GM18951 (cell line): ENCODE data around the gene NAA25.

Source experiments
- POLR2A ChIP-seq: IDR thresholded peaks from 4 replicates; pipeline ENCODE4 v1.6.1; 2011; ENCODE audit warnings: mild to moderate bottlenecking; ENCODE audit not compliant: insufficient read length, insufficient read depth; ENCODE audit errors: extremely low read depth
- in situ Hi-C: fragments of 300-500 bp; cut with MboI; formaldehyde crosslinking; loops from one replicate; pipeline ENCODE4 v1.12.0; 2022; ENCODE audit warnings: low sequenced_read_pairs, mixed read lengths, inconsistent platforms; ENCODE audit not compliant: unreplicated experiment

NAA25 gene

DNA sequence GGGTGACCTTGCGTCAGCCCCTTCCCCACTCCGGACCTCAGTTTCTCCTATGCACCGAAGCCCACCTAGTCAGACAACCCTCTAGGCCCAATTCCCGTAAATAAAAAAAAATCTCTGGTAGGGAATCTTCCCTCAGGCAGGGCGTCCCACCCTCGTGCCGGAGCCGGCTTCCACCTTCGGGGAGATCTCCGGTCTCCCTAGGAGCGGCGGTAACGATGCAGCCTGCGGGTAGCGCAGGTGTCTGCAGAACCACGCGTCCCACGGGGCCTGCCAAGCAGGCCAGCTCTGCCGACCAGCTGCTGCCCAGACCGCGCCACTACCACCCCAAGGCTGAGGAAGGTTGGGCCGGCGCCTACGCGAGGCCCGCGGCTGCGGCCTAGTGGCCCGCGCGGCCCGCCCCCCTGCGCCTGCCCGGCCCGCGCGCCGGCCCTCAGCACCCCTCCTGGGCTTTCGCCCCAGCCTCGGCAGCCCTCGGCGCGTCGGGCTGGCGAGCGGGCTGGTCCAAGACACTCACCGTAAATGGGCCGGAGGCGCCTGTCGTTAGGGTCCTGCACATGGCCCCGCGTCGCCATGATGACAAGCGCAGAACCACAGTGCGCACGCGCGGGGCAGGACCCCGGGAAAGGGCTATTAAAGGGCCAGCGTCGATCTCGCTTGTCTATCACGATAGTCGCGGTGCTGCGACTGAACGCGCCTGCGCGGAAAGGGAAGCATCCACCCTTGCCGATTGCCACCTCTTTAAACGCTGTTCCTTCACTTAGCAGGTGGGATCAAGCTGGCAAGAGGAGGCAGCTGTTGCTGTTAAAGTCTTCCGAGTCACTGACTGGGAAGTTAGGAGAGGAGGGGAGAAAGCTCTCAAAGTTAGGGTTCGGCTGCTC, at the start of gene NAA25:
NAA25 (minus strand) TSS at position 582 of the 878 bp plus-strand sequence; CDS start at position 572, 10 bp downstream.
- peak; percentile 80 for TF ChIP-seq POLR2A
- in situ Hi-C loops = no loop called here

DNA sequence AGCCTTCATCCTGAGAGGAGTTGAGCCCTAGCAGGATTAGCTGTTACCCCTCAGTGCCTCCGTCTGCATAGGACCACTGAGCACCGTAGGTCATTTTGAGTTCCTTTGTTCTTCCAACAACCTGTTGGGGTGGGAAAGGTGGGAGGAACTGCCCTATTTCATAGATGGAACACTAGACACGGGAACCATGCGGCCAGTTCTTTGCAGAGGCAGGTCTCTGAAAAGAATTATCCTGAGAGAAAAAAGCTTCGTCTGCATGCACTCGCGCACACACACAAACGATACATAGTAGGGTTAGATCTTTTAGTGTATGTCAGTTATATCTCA, 45.3 kb upstream of the NAA25 start:
- in situ Hi-C loops = no loop called here
- no peak for TF ChIP-seq POLR2A

DNA sequence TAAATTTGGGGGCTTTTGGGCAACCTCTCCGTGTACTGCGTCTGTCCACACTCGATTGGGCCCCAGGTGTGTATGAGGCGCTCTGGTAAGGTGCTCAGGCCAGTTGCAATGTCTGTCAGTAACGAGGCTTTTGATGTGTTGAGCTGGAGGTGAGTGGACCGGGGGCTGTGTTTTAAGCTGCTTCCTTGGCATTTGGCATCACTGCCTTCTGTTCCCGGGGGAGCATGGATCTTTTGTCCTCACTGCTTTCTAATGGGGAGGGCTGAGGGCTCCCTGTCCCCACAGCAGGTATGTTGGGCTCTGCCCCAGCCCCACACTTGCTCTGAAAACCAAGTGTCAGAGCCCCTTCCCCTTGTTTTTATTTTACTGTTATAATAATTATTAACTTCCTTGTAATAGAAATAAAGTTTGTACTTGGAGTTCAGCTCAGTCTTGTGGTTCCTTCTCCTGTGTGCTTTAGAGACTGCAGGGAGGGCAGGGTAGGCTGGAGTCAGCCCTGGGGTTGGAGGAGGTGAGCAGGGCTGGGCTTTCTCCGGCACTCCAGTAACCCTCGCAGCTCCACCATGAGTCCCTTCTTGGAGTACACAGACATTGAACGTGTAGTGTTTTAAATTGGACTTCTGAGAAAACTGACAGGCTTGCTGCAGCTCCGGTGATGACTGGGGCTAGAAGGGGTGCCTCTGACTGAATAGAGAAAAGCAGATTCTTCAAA, 44.8 kb upstream of the NAA25 start:
- in situ Hi-C loops = no loop called here
- TF ChIP-seq POLR2A = no peak

DNA sequence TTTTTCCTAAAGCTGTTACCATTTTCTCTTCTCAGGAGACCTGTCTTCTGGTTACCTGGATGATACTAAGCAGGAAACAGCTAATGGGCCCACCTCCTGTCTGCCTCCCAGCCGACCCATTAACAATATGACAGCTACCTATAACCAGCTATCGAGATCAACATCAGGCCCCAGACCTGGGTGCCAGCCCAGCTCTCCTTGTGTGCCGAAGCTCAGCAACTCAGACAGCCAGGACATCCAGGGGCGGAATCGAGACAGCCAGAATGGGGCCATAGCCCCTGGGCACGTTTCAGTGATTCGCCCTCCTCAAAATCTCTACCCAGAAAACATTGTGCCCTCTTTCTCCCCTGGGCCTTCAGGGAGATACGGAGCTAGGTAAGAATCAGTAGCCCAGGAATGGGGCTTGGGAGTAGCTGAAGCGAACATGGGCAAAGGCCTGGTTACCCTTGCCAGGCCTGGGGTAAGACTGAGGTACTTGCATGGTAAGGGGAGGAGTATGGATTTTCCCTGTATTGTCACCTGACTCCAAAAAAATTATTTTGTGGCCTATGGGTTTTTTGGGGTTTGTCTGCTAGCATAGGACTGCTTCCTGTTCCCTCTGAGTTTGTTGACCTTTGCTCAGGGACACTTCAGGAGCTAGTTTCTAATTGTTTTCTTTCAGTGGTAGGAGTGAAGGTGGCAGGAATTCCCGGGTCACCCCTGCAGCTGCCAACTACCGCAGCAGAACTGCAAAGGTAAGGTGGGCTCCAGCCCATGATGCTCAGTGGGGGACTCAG, 43.4 kb upstream of the NAA25 start:
- in situ Hi-C loops = no loop called here

DNA sequence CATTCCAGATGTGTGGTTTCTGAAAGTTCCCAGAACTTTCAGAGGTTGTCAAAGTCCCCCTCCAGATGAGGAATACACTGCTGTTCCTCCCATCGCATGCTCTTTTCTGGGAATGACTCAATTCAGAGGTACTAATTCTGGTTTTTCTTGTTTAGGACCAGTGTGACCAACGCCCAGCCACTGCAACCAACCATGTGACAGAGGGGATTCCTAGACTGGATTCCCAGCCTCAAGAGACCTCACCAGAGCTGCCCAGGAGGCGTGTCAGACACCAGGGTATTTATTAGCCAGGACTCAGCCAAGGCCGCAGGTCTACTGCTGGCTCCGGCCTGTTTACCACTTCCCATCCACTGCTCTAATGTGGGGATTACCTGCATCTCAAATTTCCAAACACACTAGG, 41.0 kb upstream of the NAA25 start:
- in situ Hi-C loops = no loop called here
- no peak for TF ChIP-seq POLR2A

More for the DNA sequence above, 43.4 kb upstream of the NAA25 start:
- no peak for TF ChIP-seq POLR2A

DNA sequence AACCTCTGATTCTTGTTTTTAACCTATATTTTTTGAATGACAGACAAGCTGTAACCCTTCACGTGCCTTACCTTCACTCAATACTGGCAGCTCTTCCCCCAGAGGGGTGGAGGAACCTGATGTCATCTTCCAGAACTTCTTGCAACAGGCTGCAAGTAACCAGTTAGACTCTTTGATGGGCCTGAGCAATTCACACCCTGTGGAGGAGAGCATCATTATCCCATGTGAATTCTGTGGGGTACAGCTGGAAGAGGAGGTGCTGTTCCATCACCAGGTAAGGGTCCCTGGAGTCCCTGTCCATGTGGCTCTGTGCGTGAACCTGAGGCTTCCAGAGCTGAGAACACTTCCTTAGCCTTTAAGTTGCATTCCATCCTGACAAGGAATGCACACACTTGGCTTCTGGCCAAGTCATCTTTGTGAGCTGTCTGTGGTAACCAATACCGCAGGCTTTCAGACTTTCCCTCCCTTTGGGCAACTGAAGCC, 39.5 kb upstream of the NAA25 start:
- TF ChIP-seq POLR2A = no peak

DNA sequence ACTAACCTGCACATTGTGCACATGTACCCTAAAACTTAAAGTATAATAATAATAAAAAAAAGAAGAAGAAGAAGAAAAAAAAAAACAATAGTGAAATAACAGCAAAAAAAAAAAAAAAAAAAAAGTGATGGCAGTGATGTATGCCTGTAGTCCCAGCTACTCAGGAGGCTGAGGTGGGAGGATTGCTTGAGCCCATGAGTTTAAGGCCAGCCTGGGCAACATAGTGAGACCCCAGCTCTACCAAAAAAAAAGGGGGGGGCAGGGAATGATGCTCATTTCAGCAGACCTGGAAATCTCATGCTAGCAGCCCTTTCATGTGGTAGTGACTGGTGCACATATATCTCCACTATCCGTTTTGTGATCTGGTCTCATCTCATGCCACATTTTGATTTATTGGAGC, 37.5 kb upstream of the NAA25 start:
- in situ Hi-C loops = no loop called here
- TF ChIP-seq POLR2A = no peak

More for the DNA sequence above, 39.5 kb upstream of the NAA25 start:
- in situ Hi-C loops = no loop called here

DNA sequence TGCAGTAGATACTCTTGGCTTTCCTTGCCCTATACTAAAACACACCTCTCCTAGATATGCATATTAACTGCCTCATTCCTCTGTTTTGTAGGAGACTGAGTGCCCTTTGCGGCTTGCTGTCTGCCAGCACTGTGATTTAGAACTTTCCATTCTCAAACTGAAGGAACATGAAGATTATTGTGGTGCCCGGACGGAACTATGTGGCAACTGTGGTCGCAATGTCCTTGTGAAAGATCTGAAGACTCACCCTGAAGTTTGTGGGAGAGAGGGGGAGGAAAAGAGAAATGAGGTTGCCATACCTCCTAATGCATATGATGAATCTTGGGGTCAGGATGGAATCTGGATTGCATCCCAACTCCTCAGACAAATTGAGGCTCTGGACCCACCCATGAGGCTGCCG, 32.1 kb upstream of the NAA25 start:
- TF ChIP-seq POLR2A = no peak
- in situ Hi-C loops = no loop called here

DNA sequence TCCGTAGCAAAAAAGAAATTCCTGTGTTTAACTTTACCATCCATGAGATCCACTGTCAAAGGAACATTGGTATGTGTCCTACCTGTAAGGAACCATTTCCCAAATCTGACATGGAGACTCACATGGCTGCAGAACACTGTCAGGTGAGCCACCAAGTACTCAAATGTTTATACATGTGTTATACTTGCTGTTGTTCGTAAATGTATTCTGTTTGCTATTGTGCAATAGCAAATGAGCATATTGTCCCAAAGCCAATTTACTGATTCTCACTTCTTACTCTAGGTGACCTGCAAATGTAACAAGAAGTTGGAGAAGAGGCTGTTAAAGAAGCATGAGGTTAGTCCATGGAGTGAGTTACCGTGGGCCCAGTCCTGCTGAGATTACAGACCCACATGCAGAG, 26.1 kb upstream of the NAA25 start:
- in situ Hi-C loops = no loop called here

DNA sequence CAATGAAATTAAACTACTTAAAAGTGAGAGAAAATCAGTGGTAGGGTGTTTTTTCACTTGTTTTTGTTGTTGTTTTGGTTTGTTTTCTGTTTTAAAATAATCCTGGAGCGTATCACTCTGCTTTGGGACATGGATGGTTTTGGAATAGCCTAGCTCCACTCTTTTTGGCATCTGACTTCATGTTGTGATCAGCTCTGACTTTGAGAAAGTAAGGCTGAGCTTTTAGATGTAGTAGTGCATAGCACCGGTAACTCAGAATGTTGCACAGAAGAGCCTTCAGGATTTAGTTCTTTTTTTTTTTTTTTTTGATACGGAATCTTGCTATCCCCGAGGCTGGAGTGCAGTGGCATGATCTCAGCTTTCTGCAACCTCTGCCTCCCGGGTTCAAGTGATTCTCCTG, 24.8 kb upstream of the NAA25 start:
- in situ Hi-C loops = no loop called here
- no peak for TF ChIP-seq POLR2A

More for the DNA sequence above, 26.1 kb upstream of the NAA25 start:
- no peak for TF ChIP-seq POLR2A

DNA sequence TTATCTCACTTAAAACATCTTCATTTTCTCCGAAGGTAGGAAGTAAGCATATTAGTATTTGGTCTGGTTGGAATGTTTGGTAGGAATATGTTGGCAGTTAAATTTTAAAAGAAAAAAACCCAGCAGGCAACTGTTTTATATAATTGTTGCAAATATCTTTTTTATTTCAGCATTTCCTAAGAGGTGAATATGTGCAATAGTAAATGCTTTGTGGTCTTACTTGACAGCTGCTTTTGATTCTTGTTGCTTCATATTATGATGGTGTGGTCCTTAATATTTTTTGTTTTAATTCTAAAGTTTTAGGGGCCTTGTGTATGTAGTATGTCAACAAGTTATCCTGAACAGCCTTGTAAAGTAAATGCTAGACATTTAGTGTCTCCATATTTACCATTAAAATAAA, 23.1 kb upstream of the NAA25 start:
- TF ChIP-seq POLR2A = no peak
- in situ Hi-C loops = no loop called here

DNA sequence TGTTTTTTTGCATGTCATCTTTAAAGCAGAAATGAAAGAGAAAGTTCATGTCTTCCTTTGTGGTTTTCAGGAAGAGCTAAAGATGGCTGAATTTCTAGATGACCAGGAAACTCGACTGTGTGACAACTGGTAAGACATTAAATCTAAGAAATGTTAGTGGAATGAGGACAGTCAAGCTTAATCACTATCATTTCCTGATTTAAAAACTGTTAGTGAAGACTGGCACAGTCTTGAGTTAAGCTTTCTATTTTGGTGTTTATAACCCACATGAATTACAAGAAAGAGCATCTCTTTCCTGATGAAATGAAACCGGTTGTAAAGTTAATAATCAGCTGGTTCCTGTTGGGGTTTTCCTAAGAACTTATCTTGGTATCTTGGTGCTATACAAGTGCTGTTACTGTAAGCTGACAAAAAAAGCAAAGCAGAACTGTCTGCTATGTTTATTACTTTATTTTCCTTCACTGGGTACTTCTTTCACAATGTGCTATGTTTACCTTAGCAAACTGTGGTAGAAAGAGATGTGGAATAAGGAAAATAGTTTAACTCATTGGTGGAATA, 21.9 kb upstream of the NAA25 start:
- no peak for TF ChIP-seq POLR2A
- in situ Hi-C loops = no loop called here

DNA sequence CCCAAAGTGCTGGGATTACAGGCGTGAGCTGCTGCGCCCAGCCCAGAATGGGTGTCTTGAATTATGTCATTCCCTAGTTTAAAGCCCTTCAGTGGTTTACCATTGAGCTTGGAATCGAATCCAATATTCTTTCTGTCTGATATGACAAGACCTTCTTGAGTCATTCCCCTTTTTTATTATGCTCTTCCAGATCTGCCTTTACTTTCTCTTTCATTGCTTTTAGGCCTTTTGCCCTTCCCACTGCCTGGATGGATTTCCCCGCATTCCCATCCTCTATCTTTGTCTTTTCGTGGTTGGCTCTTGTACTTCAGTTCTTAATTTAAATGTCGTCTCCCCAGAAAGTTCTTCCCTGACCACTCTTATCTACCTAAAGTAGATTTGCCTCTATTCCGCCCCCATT, 18.3 kb upstream of the NAA25 start:
- in situ Hi-C loops = no loop called here
- no peak for TF ChIP-seq POLR2A
